ENCODE data around the gene TMEM92.

TMEM92 gene

DNA sequence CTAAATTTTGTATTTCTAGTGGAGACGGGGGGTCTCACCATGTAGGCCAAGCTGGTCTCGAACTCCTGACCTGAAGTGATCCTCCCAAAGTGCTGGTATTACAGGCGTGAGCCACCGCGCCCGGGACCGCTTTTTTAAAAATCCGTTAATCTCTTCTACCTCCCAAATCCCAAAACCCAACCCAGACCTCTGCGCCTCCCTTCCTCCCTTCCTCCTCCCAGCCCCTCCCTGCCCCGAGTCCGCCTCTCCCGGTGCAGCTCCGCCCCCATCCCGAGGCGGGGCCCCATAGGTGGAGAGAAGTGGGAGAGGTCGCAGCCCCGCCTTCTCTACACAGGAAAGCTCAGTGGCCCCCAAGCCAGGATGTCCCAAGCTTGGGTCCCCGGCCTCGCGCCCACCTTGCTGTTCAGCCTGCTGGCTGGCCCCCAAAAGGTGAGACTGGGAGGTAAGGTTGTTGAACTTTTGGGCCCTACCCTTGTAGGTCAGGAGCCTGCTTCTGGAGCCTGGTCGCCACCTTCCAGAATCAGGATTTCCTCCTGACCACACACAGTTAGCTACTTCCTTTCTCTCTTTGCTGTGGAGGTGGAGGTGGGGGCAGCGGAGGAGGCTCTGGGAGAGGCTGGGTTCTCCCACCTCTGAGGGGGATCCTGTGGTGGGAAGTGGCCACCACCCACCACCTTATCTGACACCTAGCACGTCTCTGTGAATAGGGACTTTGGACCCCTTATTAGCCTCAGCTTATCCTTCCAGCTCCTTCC, at the start of gene TMEM92:
Gene TMEM92, plus strand, starts transcription at position 325 of the 755 bp plus-strand sequence. Its CDS starts 36 bp downstream, at position 361.
- DNase-seq, result no peak

DNA sequence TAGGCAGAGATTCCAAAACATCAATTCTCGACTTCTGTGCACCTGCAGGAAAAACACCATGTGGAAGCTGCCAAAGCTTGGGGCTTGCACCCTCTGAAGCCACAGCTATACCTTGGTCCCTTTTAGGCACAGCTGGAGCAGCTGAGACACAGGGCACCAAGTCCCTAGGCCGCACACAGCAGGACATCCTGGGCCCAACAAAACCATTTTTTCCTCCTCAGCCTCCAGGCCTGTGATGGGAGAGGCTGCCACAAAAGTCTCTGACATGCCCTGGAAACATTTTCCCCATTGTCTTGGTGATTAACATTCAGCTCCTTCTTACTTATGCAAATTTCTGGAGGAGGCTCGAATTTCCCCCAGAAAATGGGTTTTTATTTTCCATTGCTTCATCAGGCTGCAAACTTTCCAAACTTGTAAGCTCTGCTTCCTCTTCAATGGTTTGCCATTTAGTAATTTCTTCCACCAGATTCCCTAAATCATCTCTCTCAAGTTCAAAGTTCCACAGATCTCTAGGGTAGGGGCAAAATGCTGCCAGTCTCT, 48.5 kb upstream of the TMEM92 start:
- no peak for DNase-seq

DNA sequence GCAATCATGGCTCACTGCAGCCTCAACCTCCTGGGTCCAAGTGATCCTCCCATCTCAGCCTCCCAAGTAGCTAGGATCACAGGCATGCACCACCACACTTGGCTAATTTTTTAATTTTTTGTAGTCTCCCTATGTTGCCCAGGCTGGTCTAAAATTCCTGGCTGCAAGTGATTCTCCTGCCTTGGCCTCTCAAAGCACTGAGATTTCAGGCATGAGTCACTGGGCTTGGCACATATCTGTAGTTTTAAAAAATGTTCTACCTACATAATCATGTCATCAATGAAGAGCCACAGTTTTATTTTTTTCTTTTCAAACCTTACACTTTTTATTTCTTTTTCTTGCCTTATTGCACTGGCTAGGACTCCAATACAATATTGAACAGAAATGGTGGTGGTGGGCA, 39.7 kb upstream of the TMEM92 start:
- DNase-seq, result no peak

DNA sequence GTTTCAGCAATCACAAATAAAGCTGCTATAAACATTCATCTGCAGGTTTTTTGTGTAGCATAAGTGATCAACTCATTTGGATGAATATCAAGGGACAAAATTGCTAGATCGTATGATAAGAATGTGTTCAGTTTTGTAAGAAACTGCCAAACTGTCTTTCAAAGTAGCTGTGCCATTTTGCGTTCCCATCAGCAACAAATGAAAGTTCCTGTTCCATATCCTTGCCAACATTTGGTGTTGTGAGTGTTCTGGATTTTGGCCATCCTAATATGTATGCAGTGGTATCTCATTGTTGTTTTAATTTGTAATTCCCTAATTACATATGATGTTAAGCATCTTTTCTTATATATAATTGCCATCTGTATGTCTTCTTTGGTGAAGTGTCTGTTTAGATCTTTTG, 36.4 kb upstream of the TMEM92 start:
- no peak for DNase-seq

DNA sequence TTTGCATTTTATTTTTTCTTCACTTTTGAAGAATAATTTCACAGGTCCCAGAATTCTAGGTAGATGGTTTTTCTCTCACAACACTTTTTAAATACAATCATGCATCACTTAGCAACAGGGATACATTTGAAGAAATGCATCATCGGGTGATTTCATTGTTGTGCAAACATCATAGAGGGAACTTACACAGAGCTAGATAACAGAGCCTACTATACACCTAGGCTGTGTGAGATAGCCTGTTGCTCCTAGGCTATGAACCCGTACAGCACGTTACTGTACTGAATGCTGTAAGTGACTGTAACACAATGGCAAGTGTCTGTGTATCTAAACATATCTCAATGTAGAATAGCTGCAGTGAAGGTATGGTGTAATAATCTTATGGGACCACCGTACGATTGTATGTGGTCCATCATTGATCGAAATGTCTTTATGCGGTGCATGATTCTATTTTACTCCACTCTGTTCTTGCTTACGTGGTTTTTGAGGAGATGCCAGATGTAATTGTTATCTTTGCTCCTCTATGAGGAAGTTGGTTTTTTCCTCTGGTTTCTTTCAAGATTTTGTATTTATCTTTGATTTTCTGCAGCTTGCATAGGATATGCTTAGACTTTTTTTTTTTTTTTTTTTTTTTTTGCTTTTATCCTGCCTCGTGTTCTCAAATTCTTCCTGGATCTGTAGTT, 35.5 kb upstream of the TMEM92 start:
- no peak for DNase-seq

DNA sequence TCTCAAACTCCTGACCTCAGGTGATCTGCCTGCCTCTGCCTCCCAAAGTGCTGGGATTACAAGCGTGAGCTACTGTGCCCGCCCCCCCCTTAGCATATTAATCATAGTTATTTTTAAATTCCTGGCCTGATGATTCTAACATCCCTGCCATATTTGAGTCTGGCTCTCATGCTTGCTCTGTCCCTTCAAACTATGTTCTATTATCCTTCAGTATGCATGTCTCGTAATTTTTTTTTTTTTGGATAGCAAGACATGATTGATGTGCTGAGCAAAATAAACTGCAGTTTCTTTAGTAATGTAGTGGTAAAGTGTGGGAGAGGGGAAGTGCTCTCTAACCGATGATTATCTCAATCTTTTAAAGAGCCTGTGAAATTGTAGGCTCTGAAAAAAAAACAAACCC, 34.3 kb upstream of the TMEM92 start:
- DNase-seq, result no peak

DNA sequence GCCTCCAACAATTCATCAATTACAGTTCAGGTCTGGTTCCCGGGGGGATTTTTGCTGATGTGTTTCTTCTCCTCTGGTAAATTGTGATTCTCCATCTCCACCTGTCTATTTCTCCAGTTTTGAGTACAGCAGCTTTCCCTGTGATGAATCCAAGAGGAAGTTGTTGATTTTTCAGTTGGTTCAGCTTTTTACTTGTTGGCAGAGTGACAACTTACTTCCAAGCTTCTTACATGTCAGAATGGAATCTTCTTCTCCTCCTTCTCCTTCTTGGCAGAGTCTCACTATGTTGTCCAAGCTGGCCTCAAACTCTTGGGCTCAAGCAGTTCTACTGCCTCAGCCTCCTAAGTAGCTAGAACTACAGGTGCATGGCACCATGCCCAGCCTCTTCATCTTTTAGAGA, 33.4 kb upstream of the TMEM92 start:
- DNase-seq, result no peak

DNA sequence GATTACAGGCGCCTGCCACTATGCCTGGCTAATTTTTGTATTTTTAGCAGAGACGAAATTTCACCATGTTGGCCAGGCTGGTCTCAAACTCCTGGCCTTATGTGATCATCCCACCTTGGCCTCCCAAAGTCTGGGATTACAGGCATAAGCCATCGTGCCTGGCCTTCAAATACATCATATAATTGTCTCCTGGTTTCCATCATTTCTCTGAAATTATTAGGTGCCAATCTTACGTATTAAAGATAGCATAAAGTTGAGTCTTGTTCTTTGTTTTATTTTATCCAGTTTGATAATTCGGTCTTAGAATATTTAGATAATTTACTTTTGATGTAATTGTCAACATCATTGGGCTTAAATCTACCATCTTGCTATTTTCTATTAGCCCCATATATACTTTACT, 32.8 kb upstream of the TMEM92 start:
- DNase-seq, result no peak

DNA sequence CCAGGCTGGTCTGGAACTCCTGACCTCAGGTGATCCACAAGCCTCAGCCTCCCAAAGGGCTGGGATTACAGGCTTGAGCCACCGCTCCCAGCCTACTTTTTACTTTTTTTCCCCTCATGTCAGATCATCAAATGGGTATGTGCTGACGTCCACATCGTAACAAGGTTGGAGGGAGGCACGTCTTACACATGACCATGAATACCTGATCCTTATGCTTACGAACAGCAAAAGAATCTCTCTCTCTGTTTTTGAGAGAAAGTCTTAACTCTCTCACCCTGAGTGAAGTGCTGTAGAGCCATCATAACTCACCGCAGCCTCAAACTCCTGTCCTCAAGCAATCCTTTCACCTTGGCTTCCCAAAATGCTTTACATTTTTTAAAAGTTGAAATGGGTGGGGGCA, 29.5 kb upstream of the TMEM92 start:
- no peak for DNase-seq

DNA sequence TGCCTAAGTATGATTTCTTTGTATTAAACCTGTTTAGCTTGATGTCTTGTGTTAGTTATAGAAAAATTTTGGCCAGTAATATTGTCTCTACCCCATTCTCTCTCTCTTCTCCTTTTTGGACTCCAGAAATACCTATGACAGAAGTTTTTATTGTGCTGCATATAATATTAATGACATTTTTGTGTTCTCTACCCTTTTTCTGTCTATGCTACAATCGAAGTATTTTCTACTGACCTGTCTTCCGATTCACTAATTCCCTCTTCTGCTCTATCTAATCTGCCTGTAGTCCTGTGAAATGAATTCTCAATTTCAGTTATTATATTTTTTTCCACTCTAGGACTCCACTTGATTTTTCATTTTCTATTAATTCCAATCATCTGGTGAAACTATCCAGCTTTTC, 26.0 kb upstream of the TMEM92 start:
- DNase-seq, result no peak

DNA sequence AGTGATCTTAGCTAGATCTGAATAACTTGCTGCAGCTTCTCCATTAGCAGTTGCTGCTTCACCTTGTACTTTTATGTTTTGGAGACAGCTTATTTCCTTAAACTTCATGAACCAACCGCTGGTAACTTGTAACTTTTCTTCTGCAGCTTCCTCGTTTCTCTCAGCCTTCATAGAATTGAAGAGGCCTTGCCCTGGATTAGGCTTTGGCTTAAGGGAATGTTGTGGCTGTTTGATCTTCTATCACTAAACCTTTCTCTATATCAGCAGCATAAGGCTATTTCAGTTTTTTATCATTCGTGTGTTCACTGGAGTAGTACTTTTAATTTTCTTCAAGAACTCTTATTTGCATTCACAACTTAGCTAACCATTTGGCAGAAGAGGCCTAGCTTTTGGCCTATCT, 21.5 kb upstream of the TMEM92 start:
- DNase-seq, result no peak

DNA sequence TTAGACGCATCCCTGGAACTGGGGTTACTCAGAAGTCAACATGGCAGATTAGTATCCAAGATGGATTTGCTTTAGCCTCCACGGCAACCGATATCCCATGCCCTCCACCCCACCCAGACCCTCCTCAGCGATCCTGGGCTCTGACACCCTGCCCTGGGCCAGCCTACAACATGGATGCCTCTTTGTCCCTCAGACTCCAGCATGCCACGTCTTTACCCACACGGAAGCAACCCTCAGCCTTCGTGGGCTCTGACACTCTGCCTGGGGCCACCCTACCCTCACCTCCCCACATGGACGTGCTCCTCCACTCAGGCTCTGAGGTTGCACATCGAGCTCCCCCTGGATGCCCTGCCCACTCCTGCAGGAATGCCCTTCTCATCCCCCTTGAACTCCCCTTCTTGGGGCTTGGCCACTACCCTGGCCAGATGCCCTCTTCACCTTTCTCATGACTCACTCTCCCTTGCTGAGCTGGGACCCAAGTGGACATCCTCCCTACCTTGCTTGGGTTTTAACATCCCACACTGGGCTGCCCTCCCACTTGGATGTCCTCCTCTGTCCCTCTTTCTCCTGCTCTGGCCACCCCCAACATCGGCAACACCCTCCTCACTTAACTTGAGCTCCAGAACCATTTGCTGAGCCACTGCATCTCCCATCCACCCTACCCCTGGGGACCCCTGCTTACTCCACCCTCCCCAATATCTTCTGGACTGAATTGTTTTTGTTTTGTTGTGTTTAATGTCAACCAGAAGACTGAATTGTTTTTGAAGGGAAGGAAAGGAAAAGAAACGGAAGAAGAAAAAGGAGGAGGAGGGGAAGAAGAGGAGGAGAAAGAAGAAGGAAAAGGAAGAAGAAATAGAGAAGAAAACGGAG, 18.3 kb upstream of the TMEM92 start:
- DNase-seq, result no peak

DNA sequence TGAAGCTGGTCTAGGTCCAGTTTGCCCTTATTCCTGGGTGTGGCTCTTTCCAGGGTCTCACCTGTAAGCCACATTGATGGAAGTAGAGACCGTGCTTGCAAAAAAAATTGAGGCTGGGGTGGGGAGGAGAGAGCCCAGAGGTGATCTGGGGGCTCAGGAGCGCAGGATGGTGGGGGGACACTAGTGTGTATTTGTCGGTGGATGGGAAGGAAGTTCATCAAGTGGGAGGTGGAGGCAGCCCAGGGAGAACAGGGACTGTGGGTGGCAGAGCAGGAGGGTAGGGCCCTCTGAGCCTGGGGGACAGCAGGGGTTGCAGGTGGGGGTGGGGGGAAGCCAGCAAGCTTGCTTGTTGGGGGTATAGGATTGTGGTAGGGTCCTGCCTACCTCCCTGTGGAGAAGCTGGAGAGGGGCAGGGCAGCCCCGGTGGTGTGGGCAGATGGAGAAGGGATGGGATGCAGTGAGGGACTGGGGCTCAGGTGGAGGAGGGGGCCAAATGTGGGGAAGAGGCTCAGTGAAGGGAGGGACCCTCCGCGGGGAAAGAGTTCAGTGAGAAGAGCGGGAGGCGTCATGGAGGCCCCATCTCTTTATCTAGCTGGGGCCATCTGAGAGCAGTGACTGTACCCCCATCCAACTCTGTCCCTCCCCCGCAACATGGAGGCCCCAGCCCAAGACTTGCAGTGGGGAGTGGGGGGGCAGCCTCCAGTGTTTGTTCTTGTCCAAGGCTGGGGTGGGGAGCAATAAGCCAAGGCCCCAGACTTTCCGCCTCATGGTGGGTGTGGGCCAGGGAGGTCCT, 17.2 kb upstream of the TMEM92 start:
- DNase-seq, result no peak

DNA sequence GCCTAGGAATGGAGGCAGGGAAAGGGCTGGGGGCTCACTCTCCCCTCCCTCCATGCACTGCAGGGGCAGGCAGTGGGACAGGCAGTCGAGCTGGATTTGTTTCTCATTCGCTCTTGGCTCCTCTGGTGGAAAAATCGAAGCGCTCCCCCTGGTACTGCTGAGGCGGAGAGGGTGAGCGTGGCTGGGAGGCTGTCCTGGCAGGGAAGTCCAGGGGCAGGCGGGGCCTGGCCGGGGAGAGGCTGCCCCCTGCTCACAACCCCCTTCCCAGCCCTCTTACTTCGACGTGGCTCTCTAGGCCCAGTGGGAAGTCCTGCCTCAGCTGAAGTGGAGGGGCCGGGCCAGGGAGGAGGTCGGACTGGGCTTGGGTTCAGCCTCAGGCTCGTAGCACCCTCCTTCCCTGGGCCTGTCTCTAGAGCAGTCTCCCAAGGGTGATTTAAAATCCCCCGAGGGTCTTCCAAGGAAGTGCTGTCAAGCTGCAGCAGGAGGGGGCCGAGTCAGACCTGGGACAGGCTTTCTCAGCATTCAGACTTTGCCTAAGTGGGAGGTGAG, 16.5 kb upstream of the TMEM92 start:
- no peak for DNase-seq

DNA sequence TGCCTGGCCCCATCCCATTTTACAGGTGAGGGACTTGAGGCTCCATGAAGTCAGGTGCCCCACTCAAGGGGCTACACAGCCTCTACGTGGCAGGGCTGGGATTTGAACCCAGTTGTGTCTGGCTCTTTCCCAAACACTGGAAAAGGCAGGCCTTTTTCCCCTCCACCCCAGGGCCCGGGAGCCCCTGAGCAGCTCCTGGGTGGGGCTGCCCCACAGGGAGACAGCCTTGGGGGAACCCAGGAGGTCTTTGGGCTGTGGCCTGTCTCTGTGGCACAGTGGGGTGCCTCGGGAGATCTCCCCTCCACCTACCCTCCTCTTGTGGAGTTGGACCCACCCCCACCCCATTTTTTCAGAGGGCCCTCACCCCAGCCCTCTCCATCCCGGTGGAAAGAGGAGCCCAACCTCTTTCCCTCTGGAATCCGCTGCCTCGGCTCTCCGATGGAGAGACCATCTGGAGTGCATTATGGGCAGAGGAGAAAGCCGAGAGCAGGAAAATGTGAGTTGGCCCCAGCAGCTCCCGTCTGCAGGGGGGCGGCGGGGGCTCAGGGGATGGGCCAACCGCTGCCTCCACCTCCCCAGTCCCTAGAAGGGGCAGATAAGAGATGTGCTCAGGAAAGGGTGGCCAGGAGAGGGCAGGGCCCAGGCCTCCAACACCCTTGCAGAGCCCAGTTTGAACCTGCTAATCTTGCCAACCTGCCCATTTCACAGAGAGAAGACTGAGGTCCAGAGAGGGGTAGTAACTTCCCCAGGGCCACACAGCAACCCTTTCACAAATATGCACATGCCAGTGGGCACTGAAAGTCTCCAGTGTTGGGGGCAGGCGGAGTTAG, 15.4 kb upstream of the TMEM92 start:
- DNase-seq, result no peak

DNA sequence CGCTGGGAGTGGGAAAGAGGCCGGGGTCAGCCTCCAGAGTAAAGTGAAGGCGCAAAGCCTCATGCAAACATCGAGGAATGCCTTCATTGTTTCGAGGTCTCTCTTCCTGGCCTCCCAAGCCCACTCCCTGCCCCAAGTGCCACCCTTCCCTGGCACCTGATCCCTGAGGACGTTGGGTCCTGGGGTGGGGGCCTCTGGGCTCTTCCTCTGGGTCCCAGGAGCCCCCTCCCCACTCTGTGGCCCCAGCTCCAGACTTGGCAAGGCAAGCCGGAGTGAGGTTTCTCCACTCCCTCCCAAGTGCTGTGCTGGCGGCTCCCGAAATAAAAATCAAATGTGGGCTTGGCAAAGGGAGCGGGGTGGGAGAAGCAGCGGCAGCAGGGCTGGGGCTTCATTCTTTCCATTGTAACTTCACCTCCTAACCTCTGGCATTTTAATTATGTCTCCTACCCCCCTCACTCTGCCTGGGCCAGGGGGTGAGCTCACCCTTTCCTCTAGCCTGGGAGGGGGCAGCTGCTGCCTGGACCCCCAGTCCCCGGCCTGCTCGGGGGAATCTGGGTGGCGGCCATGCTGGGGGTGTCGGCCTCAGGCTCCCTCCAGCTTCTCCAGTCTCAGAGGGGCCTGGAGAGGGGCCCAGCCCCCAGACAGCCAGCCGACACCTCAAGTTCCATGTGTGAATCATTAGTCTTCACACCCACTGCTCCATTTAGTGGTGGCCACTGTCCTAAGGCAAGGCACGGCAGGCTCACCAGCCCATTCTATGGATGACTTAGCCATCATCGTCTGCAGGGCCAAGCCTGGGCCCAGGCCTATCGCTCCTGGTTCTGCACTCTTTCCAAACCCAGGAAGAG, 14.6 kb upstream of the TMEM92 start:
- no peak for DNase-seq

DNA sequence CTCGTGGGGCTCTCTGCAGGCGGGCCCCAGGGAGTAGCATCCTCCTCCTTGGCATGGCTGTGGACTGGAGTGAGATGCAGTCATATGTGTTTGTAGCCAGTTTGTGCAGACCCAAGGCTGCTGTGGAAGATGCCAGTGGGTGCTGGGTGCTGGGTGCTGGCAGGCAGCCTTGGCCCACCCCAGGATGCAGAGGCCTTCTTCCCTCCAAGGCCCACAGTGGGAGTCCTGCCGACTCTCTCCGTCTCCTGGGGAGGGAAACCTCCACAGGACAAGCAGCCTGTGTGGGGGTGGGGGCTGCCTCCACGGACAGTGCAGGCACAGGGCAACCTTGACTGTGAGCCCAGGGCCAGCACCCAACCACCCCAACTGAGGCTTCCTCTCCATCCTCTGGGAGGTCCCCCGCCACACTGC, 13.8 kb upstream of the TMEM92 start:
- DNase-seq, result no peak

DNA sequence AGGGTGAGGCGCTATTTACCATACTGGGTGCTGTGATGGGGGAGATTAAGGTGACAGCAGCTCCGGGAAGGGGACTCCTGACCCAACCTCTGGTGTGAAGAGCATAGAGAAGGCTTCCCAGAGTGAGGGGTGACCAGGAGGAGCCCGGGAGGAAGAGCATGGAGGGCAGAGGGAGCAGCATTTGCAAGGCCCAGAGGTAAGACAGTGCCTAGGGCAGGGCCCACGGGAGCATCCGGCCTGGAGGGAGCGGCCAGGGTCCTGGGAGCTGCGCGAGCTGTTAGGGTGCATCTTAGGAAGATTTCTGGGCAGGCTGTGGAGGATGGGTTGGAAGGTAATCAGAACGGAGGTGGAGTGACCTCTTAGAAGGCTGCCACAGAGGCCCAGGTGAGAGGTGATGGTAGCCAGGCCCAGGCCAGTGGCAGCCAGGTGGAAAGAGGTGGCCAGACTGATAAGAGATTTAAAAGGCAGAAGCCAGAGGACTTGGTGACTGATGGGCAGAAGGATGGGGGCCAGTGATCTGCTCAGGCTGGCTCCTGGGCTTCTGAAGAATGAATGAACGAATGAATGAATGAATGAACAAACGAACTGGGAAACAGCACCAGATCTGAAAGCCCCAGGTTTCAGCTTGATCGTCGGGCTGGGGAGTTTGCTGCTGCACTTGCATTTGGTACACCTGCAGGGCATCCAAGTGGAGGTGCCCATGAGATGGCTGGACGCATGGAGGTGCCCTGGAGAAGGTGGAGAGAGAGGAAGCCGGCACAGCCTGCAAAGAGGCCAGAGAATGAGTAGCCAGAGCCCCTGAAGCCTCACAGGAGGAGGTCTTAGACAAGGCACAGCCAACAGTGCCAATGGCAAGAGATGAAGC, 13.0 kb upstream of the TMEM92 start:
- DNase-seq, result no peak
